SK-N-MC (cell line): ENCODE measurements around the gene PRG3.

Experiments
- DNase-seq: peaks from one replicate; pipeline ENCODE4 v3.0.0-alpha.2; 2011; ENCODE audit warnings: low read depth, low spot score
- H3K27ac ChIP-seq: fragments of 200-600 bp; sonication (generic); 2 replicates; pipeline ENCODE4 v1.5.1; 2016; ENCODE audit warnings: mixed run types
- H3K36me3 ChIP-seq: fragments of 200-600 bp; sonication (generic); 2 replicates; pipeline ENCODE4 v1.6.1; 2017; ENCODE audit warnings: antibody characterized with exemption, low read length, mixed read lengths; ENCODE audit not compliant: insufficient read depth
- H3K4me3 ChIP-seq: fragments of 200-600 bp; sonication (generic); 2 replicates; pipeline ENCODE4 v1.5.1; 2016
- H3K9ac ChIP-seq: fragments of 200-600 bp; sonication (generic); 2 replicates; pipeline ENCODE4 v1.8.0; 2017; ENCODE audit warnings: mixed run types, mixed read lengths; ENCODE audit not compliant: insufficient read length
- H3K9me3 ChIP-seq: fragments of 200-600 bp; sonication (generic); 2 replicates; pipeline ENCODE4 v1.6.1; 2017; ENCODE audit warnings: low read depth, mild to moderate bottlenecking, antibody characterized with exemption, low read length, moderate library complexity, mixed read lengths
- EZH2 ChIP-seq: fragments of 200-600 bp; sonication (generic); IDR thresholded peaks from one replicate; pipeline ENCODE4 v1.6.1; 2017; ENCODE audit warnings: antibody characterized with exemption
- FOXP2 ChIP-seq: optimal IDR thresholded peaks from 2 replicates; pipeline ENCODE3; 2011; ENCODE audit warnings: mild to moderate bottlenecking, moderate library complexity; ENCODE audit not compliant: insufficient read depth; ENCODE audit errors: extremely low read length, control extremely low read depth
- POLR2AphosphoS5 ChIP-seq: IDR thresholded peaks from 2 replicates; pipeline ENCODE4 v1.6.1; 2012; ENCODE audit warnings: mild to moderate bottlenecking, low read depth, low read length, borderline replicate concordance

The PRG3 gene

DNA sequence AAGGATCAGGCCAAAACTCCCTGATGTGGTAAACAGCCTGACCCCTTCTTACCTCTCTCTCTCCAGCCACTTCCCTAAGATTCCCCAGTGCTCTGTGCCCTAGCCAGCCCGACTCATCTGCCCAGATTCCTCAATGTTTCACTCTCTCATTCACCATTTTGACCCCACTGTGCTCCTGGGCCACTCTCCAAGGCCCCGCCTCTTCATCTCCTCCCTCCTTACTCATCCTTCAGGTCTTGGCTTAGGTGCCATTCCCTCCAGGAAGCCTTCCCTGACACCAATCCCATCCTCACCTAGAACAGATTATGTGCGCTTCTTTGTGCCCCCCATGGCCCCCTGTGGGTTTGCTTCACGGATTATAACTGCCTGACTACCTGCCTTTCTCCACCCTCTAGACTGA, 32.7 kb upstream of the PRG3 start:
- Histone ChIP-seq H3K9me3 (no peaks in the 10 kb centered on the region), H3K4me3 (no peak overlapping the region), H3K9ac (no peak overlapping the region), H3K27ac (no peak overlapping the region), H3K36me3 (no peaks in the 10 kb centered on the region)
- no peak for DNase-seq
- TF ChIP-seq POLR2AphosphoS5 (no peak), FOXP2 (no peak), EZH2 (no peak)

DNA sequence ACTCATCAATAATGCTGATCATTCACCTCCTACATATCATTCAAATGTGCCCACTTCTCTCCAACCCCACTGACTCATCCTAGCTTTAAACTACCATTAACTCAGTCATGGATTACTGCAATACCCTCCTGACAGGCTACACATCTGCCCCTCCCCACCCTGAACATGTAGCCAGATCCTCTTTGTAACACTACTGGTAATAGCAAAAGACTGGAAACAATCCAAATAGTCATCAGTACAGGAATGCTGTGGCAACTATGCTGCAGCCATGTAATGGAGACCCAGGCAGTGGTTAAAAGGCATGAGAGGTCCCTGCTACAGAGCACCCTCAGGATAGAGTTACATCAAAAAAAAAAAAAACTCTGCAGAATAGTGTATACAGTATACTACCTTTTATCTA, 29.3 kb upstream of the PRG3 start:
- no peak for DNase-seq
- TF ChIP-seq POLR2AphosphoS5: no peak
- TF ChIP-seq EZH2: no peak
- no peak for TF ChIP-seq FOXP2
- H3K27ac ChIP-seq: no peak overlapping the region
- H3K4me3 ChIP-seq: no peak overlapping the region
- no peaks in the 10 kb centered on the region for H3K9me3 ChIP-seq
- no peaks in the 10 kb centered on the region for H3K36me3 ChIP-seq
- no peak overlapping the region for H3K9ac ChIP-seq

DNA sequence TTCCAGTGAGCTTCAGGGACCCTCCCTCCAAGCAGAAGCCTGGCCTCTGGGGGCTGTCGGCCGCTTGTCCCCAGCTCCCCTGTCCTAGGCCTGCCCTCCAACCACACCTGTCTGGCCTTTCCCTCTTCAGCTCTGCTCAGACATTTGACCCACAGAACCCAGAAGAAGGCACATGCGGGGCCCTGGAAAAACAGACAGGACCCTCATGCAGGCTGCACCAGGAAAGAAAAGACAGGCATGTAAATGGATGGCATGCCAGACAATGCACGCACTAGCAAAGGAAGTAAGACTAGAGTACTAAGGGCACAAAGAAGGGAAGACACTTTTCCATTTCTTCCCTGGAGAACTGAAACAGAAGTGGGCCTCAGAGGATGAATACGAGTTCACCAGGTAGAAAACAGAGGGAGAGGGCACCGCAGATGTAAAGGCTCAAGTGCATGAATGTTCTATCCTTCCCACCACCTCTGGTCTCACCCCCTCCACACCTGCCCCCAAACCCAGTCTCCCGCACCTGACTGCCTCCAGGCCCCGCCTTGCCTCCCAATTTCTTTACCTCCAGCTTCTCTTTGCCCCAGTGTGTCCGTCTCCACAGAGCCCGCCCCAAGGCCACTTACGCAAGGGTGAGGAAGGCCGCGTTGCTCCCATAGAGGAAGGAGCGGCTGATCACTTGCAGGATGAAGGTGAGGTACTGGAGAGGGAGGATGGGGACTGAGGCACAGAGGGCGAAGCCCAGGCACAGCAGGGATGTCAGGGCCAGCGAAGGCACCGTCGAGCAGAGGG, 28.6 kb upstream of the PRG3 start:
- DNase-seq: no peak
- no peak for TF ChIP-seq FOXP2
- no peak for TF ChIP-seq EZH2
- TF ChIP-seq POLR2AphosphoS5: no peak
- H3K9me3 ChIP-seq: no peaks in the 10 kb centered on the region
- no peak overlapping the region for H3K27ac ChIP-seq
- H3K4me3 ChIP-seq: no peak overlapping the region
- no peak overlapping the region for H3K9ac ChIP-seq
- H3K36me3 ChIP-seq: no peaks in the 10 kb centered on the region

DNA sequence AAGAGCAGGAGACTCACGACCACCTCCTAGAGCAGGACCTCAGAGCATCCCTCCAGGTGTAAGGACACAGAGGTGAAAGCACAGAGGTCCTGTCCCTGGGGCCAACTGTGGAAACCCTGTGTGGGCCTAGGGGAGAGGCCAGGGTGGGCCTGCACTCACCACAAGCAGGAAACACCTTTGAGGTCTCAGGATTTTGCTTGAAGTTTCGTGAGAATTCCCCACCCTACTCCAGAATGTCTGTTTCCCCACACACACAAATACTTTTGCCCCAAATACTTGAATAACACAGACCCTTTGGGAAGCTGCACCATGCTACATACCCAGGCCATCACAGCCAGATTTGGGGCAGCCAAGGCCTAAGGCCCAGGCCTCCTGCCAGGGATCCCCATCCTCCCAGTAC, 27.8 kb upstream of the PRG3 start:
- no peak overlapping the region for H3K27ac ChIP-seq
- no peaks in the 10 kb centered on the region for H3K9me3 ChIP-seq
- TF ChIP-seq POLR2AphosphoS5 (no peak), FOXP2 (no peak), EZH2 (no peak)
- no peaks in the 10 kb centered on the region for H3K36me3 ChIP-seq
- DNase-seq: no peak
- H3K9ac ChIP-seq: no peak overlapping the region
- no peak overlapping the region for H3K4me3 ChIP-seq

DNA sequence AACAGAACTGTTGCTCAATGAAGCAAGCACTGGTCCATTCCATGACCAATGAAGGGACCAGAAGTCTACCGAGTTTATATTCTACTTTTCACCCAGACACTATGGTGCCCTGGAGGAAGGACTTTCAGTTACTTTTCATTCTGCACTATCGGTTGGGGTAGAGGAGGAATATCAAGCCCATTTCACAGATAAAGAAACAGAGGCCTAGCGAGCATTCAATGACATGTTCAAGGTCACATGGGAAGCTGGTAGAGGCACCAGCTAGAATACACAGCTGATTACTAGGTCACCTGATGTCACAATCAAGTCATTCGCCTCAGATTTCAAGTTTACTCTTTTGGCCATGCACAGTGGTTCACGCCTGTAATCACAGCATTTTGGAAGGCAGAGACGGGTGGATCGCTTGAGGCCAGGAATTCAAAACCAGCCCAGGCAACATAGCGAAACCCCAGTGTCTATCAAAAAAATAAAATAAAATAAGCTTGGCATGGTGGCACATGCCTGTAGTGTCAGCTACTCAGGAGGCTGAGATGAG, 27.1 kb upstream of the PRG3 start:
- DNase-seq: no peak
- no peak for TF ChIP-seq FOXP2
- no peak for TF ChIP-seq POLR2AphosphoS5
- TF ChIP-seq EZH2: no peak
- Histone ChIP-seq H3K9me3 (no peaks in the 10 kb centered on the region), H3K36me3 (no peaks in the 10 kb centered on the region), H3K4me3 (no peak overlapping the region), H3K27ac (no peak overlapping the region), H3K9ac (no peak overlapping the region)

DNA sequence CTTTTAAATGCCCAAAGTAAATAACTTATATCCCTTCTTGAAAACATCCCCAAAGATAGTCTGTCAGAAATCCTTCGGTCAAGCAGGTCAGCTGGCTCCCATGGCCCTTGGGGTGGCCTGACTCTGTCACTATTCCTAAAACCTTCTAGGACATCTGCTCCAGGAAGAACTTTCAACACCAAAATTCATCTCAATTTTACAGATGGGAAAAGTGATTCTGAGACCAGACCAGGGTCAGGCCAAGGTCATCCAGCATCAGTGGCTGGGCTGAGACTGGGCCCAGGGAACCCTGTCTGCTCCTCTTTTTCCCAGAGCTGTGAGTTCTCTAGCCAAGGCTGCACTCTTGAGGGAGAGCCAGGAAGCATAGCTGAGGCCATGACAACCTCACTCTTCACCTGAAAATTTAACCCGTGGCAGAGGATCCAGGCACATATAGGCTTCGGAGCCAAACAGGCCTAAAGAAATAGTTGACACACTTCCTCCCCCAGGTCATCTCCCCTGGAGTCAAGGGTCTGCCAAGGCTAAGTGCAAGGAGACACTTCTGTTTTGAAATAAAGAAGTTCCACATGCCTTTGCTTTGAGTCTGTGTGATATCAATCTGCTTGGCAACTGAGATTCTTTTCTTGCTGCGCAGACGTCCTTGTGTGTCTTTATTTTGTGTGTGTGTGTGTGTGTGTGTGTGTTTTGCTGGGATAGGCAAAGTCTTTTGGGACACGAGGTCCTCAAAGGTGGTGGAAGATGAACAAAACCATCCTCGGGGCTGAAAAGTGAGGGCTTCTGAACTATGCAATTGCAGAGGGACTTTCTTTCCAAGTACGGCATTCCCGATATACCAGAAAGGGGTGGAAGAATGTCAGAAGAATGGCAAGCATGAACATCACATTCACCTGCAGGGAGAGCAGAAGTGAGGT, 26.3 kb upstream of the PRG3 start:
- no peak overlapping the region for H3K27ac ChIP-seq
- no peak for DNase-seq
- no peak for TF ChIP-seq POLR2AphosphoS5
- no peak for TF ChIP-seq FOXP2
- TF ChIP-seq EZH2: no peak
- H3K36me3 ChIP-seq: no peaks in the 10 kb centered on the region
- H3K4me3 ChIP-seq: no peak overlapping the region
- H3K9ac ChIP-seq: no peak overlapping the region
- no peaks in the 10 kb centered on the region for H3K9me3 ChIP-seq

DNA sequence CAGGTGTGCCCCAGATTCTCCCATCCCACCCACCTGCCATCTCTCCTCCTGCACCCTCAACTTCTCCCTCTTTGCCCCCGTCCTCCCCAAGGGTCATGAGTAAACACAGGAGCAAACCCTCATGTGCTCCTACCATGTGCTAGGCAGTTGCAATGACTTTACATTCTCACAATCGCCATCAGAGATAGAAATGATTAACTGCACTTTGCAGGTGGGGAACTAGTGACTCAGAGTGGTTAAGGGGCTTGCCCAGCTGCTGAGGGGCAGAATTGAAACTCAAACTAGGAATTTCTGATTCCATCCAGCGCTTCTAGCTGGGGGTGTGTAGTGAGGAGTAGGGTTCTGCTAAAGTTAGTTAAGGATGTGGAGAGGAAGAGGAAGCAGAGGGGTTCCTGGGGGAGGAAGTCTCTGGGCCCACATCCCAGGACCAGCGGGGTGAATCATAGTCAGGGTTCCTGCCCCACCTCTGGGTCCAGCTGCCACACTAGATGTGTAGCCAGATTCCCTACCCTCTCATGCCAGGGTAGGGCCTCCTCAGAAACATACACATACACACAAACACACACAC, 25.5 kb upstream of the PRG3 start:
- Histone ChIP-seq H3K27ac (no peak overlapping the region), H3K9ac (no peak overlapping the region), H3K4me3 (no peak overlapping the region), H3K36me3 (no peaks in the 10 kb centered on the region), H3K9me3 (no peaks in the 10 kb centered on the region)
- no peak for TF ChIP-seq POLR2AphosphoS5
- no peak for TF ChIP-seq EZH2
- no peak for TF ChIP-seq FOXP2
- DNase-seq: no peak
